ENCODE measurements around the gene METAP1D.
"Not testable (repeated sequence)": the region's sequence is repeated elsewhere in the genome, so short reads cannot be mapped to it uniquely, and the experiment has no call there.

- TF ChIP-seq, protein P1, sequence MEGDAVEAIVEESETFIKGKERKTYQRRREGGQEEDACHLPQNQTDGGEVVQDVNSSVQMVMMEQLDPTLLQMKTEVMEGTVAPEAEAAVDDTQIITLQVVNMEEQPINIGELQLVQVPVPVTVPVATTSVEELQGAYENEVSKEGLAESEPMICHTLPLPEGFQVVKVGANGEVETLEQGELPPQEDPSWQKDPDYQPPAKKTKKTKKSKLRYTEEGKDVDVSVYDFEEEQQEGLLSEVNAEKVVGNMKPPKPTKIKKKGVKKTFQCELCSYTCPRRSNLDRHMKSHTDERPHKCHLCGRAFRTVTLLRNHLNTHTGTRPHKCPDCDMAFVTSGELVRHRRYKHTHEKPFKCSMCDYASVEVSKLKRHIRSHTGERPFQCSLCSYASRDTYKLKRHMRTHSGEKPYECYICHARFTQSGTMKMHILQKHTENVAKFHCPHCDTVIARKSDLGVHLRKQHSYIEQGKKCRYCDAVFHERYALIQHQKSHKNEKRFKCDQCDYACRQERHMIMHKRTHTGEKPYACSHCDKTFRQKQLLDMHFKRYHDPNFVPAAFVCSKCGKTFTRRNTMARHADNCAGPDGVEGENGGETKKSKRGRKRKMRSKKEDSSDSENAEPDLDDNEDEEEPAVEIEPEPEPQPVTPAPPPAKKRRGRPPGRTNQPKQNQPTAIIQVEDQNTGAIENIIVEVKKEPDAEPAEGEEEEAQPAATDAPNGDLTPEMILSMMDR (IDR thresholded peaks at IDR 0.05; ENCODE audit: low read depth, low read length), result not testable (repeated sequence)
- not testable (repeated sequence) for TF ChIP-seq EZH2phosphoT487 (IDR thresholded peaks at IDR 0.05; ENCODE audit: low read depth)
Observed at GRCh38 chr2:172067905-172068304, 68.2 kb downstream of the METAP1D start.
